ENCODE results near the gene OSBP2. TPM values are rescaled to one million over a fixed set of nuclear protein-coding genes. Genes with fewer than 3 reads are reported as not detected.

Gene OSBP2
- total RNA-seq, 1 experiment from 2014 or later, result 6.2 TPM

DNA sequence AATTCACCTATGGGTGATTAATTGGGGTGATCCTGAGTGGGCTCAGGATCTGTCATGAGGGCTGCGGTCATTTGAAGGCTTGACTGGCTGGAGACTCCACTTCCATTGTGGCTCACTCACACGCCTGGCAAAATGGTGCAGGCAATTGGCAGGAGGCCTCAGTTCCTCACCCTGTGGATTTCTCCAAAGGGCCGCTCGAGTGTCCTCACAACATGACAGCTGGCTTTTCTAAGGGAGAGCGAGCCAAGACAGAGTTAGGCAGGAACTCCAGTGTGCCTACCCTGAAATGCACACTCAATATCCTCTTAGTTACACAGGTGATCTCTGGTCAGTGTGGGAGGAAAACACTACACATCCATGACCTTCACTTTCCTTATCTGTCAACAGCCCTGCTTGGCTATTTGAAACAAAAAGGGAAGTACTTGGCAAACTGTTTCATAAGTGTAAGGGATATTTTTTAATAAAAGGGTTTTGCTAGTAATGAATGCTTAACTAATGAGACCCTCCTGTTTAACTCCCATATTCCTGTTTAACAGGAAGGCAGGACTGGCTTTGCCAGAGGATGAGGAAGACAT is 25.7 kb downstream of the OSBP2 start:
- H3K27ac Mint-ChIP-seq (ENCODE audit: unreplicated experiment), result no peak overlapping the region
- no peak for DNase-seq
- CTCF ChIA-PET, result no interaction called here

DNA sequence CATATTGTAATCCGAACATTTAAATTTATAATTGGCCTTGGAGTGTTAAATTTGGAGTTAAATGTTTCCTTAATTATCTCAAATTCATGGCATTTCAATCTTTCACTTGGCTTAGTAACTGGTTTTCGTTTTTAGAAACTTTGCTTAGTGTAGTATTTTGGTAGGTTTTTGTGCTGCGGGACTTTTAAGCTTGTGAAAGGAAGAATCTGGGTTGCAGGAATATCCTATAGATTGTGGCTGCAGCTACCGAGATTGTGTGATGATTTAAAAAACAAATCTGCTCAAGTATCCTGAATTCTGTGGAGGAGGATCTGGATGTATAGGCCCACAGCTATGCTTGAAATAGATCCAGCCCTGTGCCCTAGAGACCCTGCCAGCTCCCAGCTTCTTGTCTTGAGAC is 27.1 kb downstream of the OSBP2 start:
- CTCF ChIA-PET, result interaction anchor here (0.5 kb wide), 1 partner anchor 325 kb away, joined by 4 read pairs; no protein-coding TSS in a partner anchor
- H3K36me3 Mint-ChIP-seq (ENCODE audit: insufficient read depth, unreplicated experiment), result no peaks in the 10 kb centered on the region
- no peak for TF ChIP-seq CTCF (IDR thresholded peaks at IDR 0.05; ENCODE audit: insufficient read depth in 1 of 2, low read depth in 1 of 2, low read length in 1 of 2, severe bottlenecking in 1 of 2, unreplicated experiment in 1 of 2)

More for the DNA sequence above, 25.7 kb downstream of the OSBP2 start:
- H3K27me3 Mint-ChIP-seq (ENCODE audit: insufficient read depth, unreplicated experiment), result peaks cover 4% of the 10 kb centered on the region
- POLR2A ChIA-PET, result no interaction called here
- no peaks in the 10 kb centered on the region for H3K9me3 ChIP-seq
- no TSS peak for BruUV-seq (replicated peaks)
- H3K9me3 Mint-ChIP-seq (ENCODE audit: unreplicated experiment), result no peaks in the 10 kb centered on the region
- intact Hi-C loops (cut with micrococcal nuclease; ENCODE audit: unreplicated experiment), result no loop called here
- no peak overlapping the region for H3K4me3 ChIP-seq (ENCODE audit: low read depth, low read length)
- no peaks in the 10 kb centered on the region for H3K4me1 ChIP-seq
- no peaks in the 10 kb centered on the region for H3K36me3 Mint-ChIP-seq (ENCODE audit: insufficient read depth, unreplicated experiment)
- no peak for TF ChIP-seq CTCF (IDR thresholded peaks at IDR 0.05; ENCODE audit: insufficient read depth in 1 of 2, low read depth in 1 of 2, low read length in 1 of 2, severe bottlenecking in 1 of 2, unreplicated experiment in 1 of 2)
- H3K4me1 Mint-ChIP-seq (ENCODE audit: low read depth, unreplicated experiment), result no peaks in the 10 kb centered on the region
- H3K36me3 ChIP-seq (ENCODE audit: control insufficient read depth, insufficient read depth, low read length), result no peaks in the 10 kb centered on the region
- H3K27me3 ChIP-seq (replicated peaks; ENCODE audit: control insufficient read depth, insufficient read depth, low read length), result no peaks in the 10 kb centered on the region
- no peak overlapping the region for H3K4me3 Mint-ChIP-seq (ENCODE audit: unreplicated experiment)

GRCh38 chr22:30728826-30729225 is 34.2 kb downstream of the OSBP2 start:
- H3K36me3 ChIP-seq (ENCODE audit: control insufficient read depth, insufficient read depth, low read length), result no peaks in the 10 kb centered on the region
- BruUV-seq (replicated peaks), result no TSS peak
- H3K36me3 Mint-ChIP-seq (ENCODE audit: insufficient read depth, unreplicated experiment), result no peaks in the 10 kb centered on the region
- H3K9me3 Mint-ChIP-seq (ENCODE audit: unreplicated experiment), result no peaks in the 10 kb centered on the region
- no peaks in the 10 kb centered on the region for H3K4me1 Mint-ChIP-seq (ENCODE audit: low read depth, unreplicated experiment)
- CTCF ChIA-PET, result interaction anchor here (0.7 kb wide), 1 partner anchor 74 kb away, joined by 3 read pairs; no protein-coding TSS in a partner anchor
- POLR2A ChIA-PET, result no interaction called here
- TF ChIP-seq CTCF (IDR thresholded peaks at IDR 0.05; ENCODE audit: insufficient read depth in 1 of 2, low read depth in 1 of 2, low read length in 1 of 2, severe bottlenecking in 1 of 2, unreplicated experiment in 1 of 2), result no peak
- H3K27me3 Mint-ChIP-seq (ENCODE audit: insufficient read depth, unreplicated experiment), result no peaks in the 10 kb centered on the region
- H3K27ac Mint-ChIP-seq (ENCODE audit: unreplicated experiment), result no peak overlapping the region
- H3K27me3 ChIP-seq (replicated peaks; ENCODE audit: control insufficient read depth, insufficient read depth, low read length), result no peaks in the 10 kb centered on the region
- no peak overlapping the region for H3K4me3 Mint-ChIP-seq (ENCODE audit: unreplicated experiment)
- H3K9me3 ChIP-seq, result no peaks in the 10 kb centered on the region
- H3K4me1 ChIP-seq, result no peaks in the 10 kb centered on the region
- intact Hi-C loops (cut with micrococcal nuclease; ENCODE audit: unreplicated experiment), result no loop called here
- no peak for DNase-seq
- H3K4me3 ChIP-seq (ENCODE audit: low read depth, low read length), result no peak overlapping the region

More for the DNA sequence above, 27.1 kb downstream of the OSBP2 start:
- Histone ChIP-seq H3K36me3 (ENCODE audit: control insufficient read depth, insufficient read depth, low read length) (no peaks in the 10 kb centered on the region), H3K27me3 (replicated peaks; ENCODE audit: control insufficient read depth, insufficient read depth, low read length) (no peaks in the 10 kb centered on the region), H3K4me1 (no peaks in the 10 kb centered on the region), H3K9me3 (no peaks in the 10 kb centered on the region), H3K4me3 (ENCODE audit: low read depth, low read length) (no peak overlapping the region)
- Mint-ChIP-seq H3K4me3 (ENCODE audit: unreplicated experiment) (no peak overlapping the region), H3K4me1 (ENCODE audit: low read depth, unreplicated experiment) (no peaks in the 10 kb centered on the region), H3K27ac (ENCODE audit: unreplicated experiment) (no peak overlapping the region), H3K27me3 (ENCODE audit: insufficient read depth, unreplicated experiment) (peaks cover 4% of the 10 kb centered on the region), H3K9me3 (ENCODE audit: unreplicated experiment) (no peaks in the 10 kb centered on the region)
- no peak for DNase-seq
- intact Hi-C loops (cut with micrococcal nuclease; ENCODE audit: unreplicated experiment), result no loop called here
- no TSS peak for BruUV-seq (replicated peaks)
- POLR2A ChIA-PET, result no interaction called here
